Activated CD8-positive, alpha-beta memory T cell treated with anti-CD3 and anti-CD28 coated beads, Interleukin-2, amount 50 U/mL, for 24 hours (primary cell): ENCODE measurements around the gene CELF2.

Experiments
- DNase-seq: peaks from one replicate; pipeline ENCODE4 v3.0.0-alpha.2; 2020; ENCODE audit errors: extremely low read depth

The CELF2 gene

GRCh38 chr10:11245981-11246590, 228.4 kb downstream of the CELF2 start:
- DNase-seq = no peak

DNA sequence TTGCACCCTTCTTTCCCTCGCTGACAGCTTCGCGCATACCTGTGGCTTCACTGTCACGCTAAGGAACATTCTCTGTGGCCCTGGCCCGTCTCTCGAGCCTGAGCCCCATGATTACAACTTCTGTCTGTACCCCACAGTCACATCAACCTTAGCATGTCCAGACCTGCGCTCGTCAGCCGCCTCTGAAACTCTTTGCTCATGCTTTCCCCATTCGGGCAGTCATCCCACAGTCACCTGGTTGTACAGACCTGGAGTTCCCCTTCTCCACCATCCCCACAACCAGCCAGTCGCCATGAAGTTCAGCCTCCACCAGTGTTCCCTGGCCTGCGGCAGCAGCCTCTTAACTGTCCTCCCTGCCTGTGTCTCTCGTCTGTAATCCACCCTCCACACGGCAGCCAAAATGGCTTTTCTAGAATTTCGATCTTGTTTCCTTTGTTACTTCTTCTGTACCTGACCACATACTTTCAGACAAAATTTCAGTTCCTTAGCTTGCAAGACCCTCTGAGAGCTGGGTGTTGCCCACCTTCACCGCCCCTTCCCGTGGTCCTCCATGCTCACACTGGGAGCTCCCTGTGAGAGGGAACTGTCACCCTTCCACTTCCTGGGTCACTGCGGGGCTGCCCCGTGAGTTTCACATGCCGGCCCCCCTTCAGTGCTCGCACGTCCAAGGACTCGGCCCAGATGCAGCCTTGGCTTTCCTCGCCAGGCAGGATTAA, 229.2 kb downstream of the CELF2 start:
- DNase-seq = no peak

DNA sequence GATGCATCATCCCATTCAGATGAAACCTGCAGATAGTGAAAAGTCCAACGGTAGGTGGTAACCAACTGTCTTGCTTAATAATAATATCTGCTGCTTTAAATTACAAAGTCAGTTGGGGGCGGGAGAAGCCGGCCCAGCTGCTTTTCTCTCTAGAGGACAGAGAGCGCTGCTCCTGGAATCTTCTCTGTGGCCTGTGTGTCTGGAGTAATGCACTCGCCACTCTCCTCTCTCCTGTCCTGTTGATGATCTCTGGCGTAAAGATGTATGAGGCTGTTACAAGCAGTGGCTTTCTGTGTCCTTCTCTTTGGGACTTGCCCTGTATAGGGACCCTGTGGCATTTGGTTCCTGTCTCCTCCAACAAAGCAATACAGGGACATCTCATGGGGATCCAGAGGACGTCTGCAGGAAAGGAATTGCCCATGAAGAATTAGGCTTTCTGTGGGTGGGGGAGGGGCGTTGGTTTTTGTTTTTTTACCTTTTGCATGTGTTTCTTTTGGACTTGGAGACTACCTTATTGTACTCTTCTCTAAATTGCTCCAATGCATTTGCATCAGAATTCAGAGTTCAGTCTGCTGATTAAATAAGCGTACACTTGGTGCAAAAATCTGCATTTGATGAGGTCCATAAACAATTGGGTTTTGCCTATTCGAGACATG, 231.6 kb downstream of the CELF2 start:
- no peak for DNase-seq

- no peak for DNase-seq
These were observed 232.1 kb downstream of the CELF2 start for GRCh38 chr10:11249808-11250195.

DNA sequence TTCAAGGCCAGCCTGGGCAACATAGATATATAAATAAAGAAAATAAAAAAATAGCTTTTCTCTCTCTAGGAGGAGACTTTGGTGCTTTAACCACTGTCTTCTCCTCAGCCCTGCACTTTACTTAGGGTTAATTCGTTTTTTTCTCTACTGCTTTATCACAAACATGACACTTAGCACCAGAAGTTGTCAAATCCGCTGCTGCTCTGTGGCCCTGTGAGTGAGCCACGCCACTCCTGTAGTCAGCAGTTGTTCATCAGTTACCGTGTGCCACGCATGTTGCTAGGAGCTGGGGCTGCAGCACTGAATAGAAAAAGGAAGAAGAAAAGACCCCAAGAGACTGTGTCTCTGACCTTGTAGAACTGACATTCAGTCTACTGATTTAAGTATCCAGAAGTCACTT, 232.6 kb downstream of the CELF2 start:
- DNase-seq = no peak

DNA sequence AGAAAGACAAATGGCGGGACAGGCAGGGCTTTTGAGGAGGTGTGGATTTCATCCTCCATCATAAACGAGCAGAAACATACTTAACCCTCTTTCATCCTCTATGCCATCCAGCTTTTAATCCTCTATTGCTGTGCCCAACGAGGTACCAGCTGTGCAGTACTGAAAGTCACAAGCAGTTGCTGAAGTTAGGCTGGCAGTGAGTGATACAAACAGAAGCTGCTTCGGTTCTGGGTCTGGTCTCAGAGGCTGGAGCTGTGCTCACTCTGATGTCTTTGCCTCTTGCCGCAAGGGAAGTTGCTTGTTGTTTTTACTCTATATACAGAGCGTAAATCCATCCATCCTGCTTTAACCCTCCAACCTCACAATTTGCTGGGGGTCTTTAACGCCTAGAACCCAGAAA, 235.2 kb downstream of the CELF2 start:
- DNase-seq = no peak

DNA sequence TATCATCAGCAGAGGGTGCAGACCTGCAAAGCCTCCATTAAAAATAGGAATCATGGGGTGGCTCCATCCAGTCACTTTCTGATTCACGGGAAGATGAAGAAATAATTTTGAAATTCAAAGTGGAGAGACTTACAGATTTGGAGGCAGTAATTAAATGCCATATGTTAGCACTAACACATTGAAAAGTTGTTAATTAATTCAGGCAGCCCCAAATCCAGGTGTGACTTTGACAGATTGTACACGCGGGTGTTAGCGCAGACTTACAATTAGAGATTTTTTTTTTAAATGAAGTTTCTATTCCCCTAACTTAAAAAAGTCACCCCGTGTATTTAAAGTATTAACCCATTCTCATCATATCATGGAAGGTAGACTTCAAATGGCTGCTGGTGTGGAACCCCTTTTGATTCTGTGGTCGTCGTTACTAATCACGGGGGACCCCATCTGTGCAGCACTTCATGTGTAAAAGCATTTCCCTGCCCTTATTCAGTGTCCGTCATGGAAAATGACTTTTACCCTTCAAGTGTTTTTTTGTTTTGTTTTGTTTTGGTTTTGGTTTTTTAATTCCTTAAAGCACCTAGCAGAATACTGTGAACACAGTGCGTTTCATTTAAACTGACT, 235.8 kb downstream of the CELF2 start:
- DNase-seq = no peak

- no peak for DNase-seq
These were observed 237.5 kb downstream of the CELF2 start for GRCh38 chr10:11255156-11255555.

DNA sequence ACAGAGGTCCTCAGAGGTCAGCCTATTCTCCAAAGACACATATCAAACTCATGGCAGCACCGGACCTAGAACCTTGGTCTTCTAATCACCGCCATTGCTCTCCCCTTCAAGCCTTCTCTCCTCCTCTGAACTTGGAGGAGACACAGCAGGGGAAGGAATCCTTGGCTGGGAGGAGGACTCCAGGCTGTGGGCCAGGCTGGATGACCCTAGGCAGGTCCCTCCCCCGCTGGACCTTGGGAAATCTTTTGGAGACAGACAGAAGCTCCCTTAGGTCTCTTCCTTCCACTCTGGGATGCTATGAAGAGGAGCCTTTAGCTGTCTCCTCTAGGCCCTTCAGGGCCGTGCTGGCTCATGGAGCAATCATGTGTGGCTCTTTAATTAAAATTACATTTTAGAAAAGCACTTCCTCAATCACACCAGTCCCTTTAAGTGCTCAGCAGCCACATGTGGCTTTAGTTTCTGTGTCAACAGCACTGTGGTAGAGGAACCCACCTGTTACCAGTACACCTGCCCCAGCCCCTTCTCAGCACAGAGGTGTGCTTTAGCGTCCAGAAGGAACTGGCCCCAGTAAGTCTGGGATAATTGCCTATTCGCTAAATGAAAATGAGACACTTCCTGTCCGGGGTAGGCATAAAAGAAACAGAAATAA, 238.2 kb downstream of the CELF2 start:
- DNase-seq = no peak

- no peak for DNase-seq
These were observed 239.2 kb downstream of the CELF2 start for GRCh38 chr10:11256896-11257295.

- DNase-seq = no peak
These were observed 239.9 kb downstream of the CELF2 start for GRCh38 chr10:11257440-11258090.

DNA sequence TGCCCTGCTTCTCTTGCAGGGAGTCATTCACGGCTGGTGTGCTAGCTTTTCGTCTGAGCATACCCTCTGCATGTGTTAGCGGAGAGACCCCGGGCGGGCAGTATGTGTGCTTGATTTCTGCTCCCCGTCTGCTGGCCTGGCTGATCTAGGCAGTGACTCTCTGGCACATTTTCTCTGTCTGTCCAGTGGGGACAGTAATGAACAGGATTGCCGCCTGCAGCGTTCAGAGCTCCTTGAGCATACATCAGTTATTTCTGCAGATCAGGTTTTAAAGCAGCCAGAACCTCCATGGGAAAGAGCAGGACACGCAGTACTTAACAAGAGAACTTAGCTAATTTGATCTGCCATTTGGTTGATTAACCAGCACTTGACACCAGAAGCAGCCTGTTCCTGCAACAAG, 242.5 kb downstream of the CELF2 start:
- no peak for DNase-seq

- no peak for DNase-seq
These were observed 243.5 kb downstream of the CELF2 start for GRCh38 chr10:11261143-11261542.

DNA sequence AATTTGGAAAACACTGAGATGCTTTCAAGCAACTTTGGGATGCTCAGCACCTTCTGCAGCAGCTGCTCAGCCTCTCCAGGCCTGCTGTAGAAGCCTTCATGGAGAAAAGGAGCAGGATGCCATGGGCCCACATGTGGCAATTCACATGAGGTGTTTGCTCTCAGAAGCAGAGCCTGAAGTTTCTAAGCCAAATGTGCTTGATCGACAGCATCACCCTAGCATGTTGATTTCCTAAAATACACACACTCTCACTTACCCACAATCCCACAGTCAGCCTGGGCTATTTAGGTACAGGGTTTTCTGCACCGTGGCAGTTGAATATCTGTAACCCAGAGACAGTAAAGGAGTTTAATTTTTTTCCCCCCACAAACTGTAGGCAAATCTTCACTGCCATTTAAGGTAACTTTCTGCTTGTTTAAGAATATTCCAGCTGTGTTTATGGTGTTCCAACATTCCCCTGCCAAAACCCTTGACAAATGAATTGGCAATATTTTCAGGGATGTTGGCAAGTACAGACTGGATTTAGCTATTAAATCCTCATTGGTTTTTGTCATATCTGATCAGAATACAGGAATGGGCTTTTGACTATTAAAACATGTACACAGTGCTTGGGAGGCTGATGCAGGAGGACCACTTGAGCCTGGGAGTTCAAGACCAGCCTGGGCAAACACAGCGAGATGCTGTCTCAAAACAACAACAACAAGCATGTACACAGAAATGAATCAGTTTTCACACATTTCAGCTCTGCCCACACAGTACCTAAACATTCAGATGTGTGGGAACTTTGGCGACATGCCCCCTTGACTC, 244.2 kb downstream of the CELF2 start:
- DNase-seq = no peak

DNA sequence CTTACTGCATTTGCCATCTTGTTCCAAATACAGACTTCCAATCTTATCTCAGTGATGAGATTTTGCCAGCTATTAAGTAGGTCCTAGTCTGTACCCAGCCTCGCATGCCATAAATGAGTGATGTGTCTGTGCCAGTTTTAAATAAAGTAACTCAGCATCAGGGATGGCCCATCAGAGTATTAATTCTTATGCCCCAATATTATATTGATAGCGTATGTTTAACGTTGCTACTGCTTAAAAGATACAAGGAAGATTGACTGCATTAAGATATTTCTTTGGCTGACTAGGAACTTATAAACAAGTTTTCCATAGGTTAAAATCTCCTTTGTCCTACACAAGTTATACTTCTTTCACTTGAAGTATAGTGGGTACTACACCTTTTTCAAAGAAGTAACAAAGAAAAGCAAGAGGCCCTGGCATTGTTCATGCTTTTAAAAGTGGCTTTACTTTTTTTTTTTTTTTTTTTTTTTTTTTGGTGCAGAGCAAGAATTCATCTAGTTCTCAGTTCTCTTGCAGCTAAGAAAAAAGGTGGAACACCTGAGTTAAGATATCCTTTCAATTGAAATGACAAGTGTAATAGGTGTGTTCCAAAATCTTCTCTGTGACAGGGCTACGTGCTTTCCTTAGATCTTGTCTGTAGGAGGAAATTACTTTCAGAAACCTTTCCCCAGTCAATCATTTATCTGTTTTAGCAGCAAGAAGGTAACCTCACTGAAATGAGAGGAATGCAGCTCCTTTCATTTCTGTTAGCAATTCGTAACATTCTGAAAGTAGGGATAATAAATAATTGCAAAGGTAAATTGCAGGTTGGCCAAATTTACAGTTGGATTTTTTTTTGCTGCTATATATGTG, 245.0 kb downstream of the CELF2 start:
- DNase-seq = no peak

GRCh38 chr10:11263767-11264166, 246.1 kb downstream of the CELF2 start:
- no peak for DNase-seq

GRCh38 chr10:11264296-11265048, 246.8 kb downstream of the CELF2 start:
- DNase-seq = no peak

GRCh38 chr10:11265484-11265883, 247.8 kb downstream of the CELF2 start:
- no peak for DNase-seq

- no peak for DNase-seq
These were observed 248.8 kb downstream of the CELF2 start for GRCh38 chr10:11266426-11266825.
